HCT116 (cell line): Measurements from ENCODE around the gene MYADML2. TPM values are rescaled to one million over a fixed set of nuclear protein-coding genes. Genes with fewer than 3 reads are reported as not detected.

ENCODE experiments used
- ATAC-seq: fragments of 200-7000 bp; cut with Tn5 transposase; 2 replicates; pipeline ENCODE4 v1.9.1; 2020; ENCODE audit warnings: mild to moderate bottlenecking, moderate library complexity
- BruUV-seq: library from RNA; stranded (reverse); fragments of 400-500 nt; replicated peaks from 2 replicates; lab custom pipeline; 2021; lab: Mats Ljungman, UMichigan
- CTCF ChIA-PET: fragments of 300-600 bp; sonication (Branson Sonifier 250); formaldehyde crosslinking; loops from one replicate; lab custom pipeline; 2021; ENCODE audit warnings: antibody characterized with exemption; lab: Charles Lee
- POLR2A ChIA-PET: fragments of 300-600, 350-600 bp; sonication (Branson Sonifier 250); formaldehyde crosslinking; loops from one replicate; lab custom pipeline; 2021; ENCODE audit warnings: antibody characterized with exemption; lab: Charles Lee
- RAD21 ChIA-PET, 2 experiments: fragments of 300-600 bp; sonication (Branson Sonifier 250); formaldehyde crosslinking; loops; one replicate each; lab custom pipeline; 2023; ENCODE audit warnings: low total read pairs in 2 of 2; ENCODE audit not compliant: uncharacterized antibody in 2 of 2, unreplicated experiment in 2 of 2, low non-redundant PET in 1 of 2; lab: Charles Lee
- DNase-seq: peaks from one replicate; pipeline ENCODE4 v3.0.0-alpha.2; 2010; ENCODE audit warnings: low read depth, low spot score
- H2AFZ ChIP-seq: fragments of 200-600 bp; shearing (Covaris generic), sonication (generic); 2 replicates; pipeline ENCODE4 v1.6.1; 2017; ENCODE audit warnings: low read depth, mixed run types, mixed read lengths, antibody characterized with exemption, low read length; ENCODE audit not compliant: poor library complexity, severe bottlenecking
- H3K27ac ChIP-seq: 2 replicates; pipeline ENCODE4 v1.5.1; 2012; ENCODE audit warnings: low read depth, low read length
- H3K27me3 ChIP-seq: fragments of 200-600 bp; sonication (generic); 2 replicates; pipeline ENCODE4 v1.6.1; 2016; ENCODE audit warnings: mixed run types, low read length, mixed read lengths; ENCODE audit not compliant: insufficient read depth
- H3K36me3 ChIP-seq, 2 experiments: fragments of 200-500 bp in 1 of 2; fragments of 200-600 bp in 1 of 2; sonication (Bioruptor generic) in 1 of 2; sonication (generic) in 1 of 2; 2 replicates each; pipeline versions ENCODE4 v1.5.1 to v1.6.1; 2014 to 2016; ENCODE audit warnings: low read length in 2 of 2, inconsistent platforms in 1 of 2, mixed read lengths in 1 of 2, mixed run types in 1 of 2; ENCODE audit not compliant: insufficient read depth in 2 of 2, control insufficient read depth in 1 of 2
- H3K4me1 ChIP-seq, 2 experiments: fragments of 200-600 bp in 1 of 2; sonication (generic) in 1 of 2; 2 replicates each; pipeline versions ENCODE4 v1.5.1 to v1.6.1; 2012 to 2017; ENCODE audit warnings: low read length in 2 of 2, inconsistent platforms in 1 of 2, mild to moderate bottlenecking in 1 of 2, mixed read lengths in 1 of 2, mixed run types in 1 of 2, moderate library complexity in 1 of 2; ENCODE audit not compliant: insufficient read depth in 2 of 2, control insufficient read depth in 1 of 2
- H3K4me2 ChIP-seq: fragments of 200-600 bp; sonication (generic); 2 replicates; pipeline ENCODE4 v1.6.1; 2017; ENCODE audit warnings: mixed run types, low read length, mixed read lengths
- H3K4me3 ChIP-seq, 2 experiments: fragments of 200-600 bp in 1 of 2; sonication (generic) in 1 of 2; replicated peaks in 1 of 2; 2 replicates each; pipeline ENCODE4 v1.5.1; 2011 to 2016; ENCODE audit warnings: low read length in 2 of 2, control low read depth in 1 of 2, low read depth in 1 of 2, mild to moderate bottlenecking in 1 of 2, mixed read lengths in 1 of 2, mixed run types in 1 of 2
- H3K79me2 ChIP-seq: fragments of 200-600 bp; sonication (generic); 2 replicates; pipeline ENCODE4 v1.6.1; 2017; ENCODE audit warnings: mild to moderate bottlenecking, mixed run types, low read length, moderate library complexity, mixed read lengths; ENCODE audit not compliant: insufficient read depth
- H3K9ac ChIP-seq: fragments of 200-600 bp; sonication (generic); 2 replicates; pipeline ENCODE4 v1.6.1; 2016; ENCODE audit warnings: low read length, mixed read lengths
- H3K9me2 ChIP-seq: fragments of 200-600 bp; sonication (generic), shearing (Covaris generic); 2 replicates; pipeline ENCODE4 v1.6.1; 2017; ENCODE audit warnings: mixed run types, mild to moderate bottlenecking, moderate library complexity; ENCODE audit not compliant: insufficient read depth
- H3K9me3 ChIP-seq, 2 experiments: fragments of 200-500 bp in 1 of 2; fragments of 200-600 bp in 1 of 2; sonication (Bioruptor generic) in 1 of 2; sonication (generic) in 1 of 2; 2 replicates each; pipeline ENCODE4 v1.6.1; 2014 to 2017; ENCODE audit warnings: low read length in 2 of 2, mixed read lengths in 2 of 2, inconsistent platforms in 1 of 2, low read depth in 1 of 2, mild to moderate bottlenecking in 1 of 2, mixed run types in 1 of 2, moderate library complexity in 1 of 2; ENCODE audit not compliant: control insufficient read depth in 1 of 2, insufficient read depth in 1 of 2
- H4K20me1 ChIP-seq: fragments of 200-600 bp; sonication (generic), shearing (Covaris generic); 2 replicates; pipeline ENCODE4 v1.6.1; 2017; ENCODE audit warnings: mixed run types, mild to moderate bottlenecking, moderate library complexity; ENCODE audit not compliant: insufficient read depth
- CBX3 ChIP-seq: IDR thresholded peaks from 2 replicates; pipeline ENCODE4 v1.6.1; 2012; ENCODE audit warnings: low read depth
- EGR1 ChIP-seq: IDR thresholded peaks from 2 replicates; pipeline ENCODE4 v1.6.1; 2012; ENCODE audit warnings: low read depth
- JUND ChIP-seq: IDR thresholded peaks from 2 replicates; pipeline ENCODE4 v1.6.1; 2012
- REST ChIP-seq: IDR thresholded peaks from 2 replicates; pipeline ENCODE4 v1.6.1; 2012; ENCODE audit warnings: low read depth
- SP1 ChIP-seq: IDR thresholded peaks from 2 replicates; pipeline ENCODE4 v1.6.1; 2012; ENCODE audit warnings: low read depth
- TCF7L2 ChIP-seq: IDR thresholded peaks from 2 replicates; pipeline ENCODE4 v1.7.0; 2011; ENCODE audit warnings: borderline replicate concordance, inconsistent platforms; ENCODE audit not compliant: insufficient read depth, insufficient read length; ENCODE audit errors: extremely low read depth
- ZNF274 ChIP-seq: fragments of 200-500 bp; sonication (Bioruptor generic); IDR thresholded peaks from 2 replicates; pipeline ENCODE4 v1.6.1; 2014; ENCODE audit warnings: mild to moderate bottlenecking, low read depth, low read length, inconsistent platforms
- intact Hi-C: fragments of 100-400 bp; cut with micrococcal nuclease; formaldehyde crosslinking; loops from 2 replicates; pipeline ENCODE4 v1.10.0; 2022
- total RNA-seq: library from RNA; stranded (reverse); gene quantifications from one replicate; pipeline ENCODE4 v1.2.1, GENCODE V29; 2021; ENCODE audit not compliant: unreplicated experiment

The MYADML2 gene
- total RNA-seq, 1 experiment from 2014 or later = not detected

GRCh38 chr17:81939881-81940385, 7.1 kb downstream of the MYADML2 start:
- no peak for DNase-seq
- no peak overlapping the region for H2AFZ ChIP-seq
- CTCF ChIA-PET = no interaction called here
- peaks cover 4 to 26% of the 10 kb centered on the region in 2 experiments; a peak in 3 of 4 replicates for H3K4me1 ChIP-seq
- no peaks in the 10 kb centered on the region for H3K9me3 ChIP-seq
- peaks cover under 1 to 10% of the 10 kb centered on the region in 2 experiments; a peak in 1 of 4 replicates for H3K36me3 ChIP-seq
- no peak overlapping the region for H3K27ac ChIP-seq
- H3K9ac ChIP-seq = no peak overlapping the region
- RAD21 ChIA-PET = no interaction called here
- no peak overlapping the region for H3K4me2 ChIP-seq
- ATAC-seq = no peak
- POLR2A ChIA-PET = no interaction called here
- BruUV-seq = no TSS peak
- H3K4me3 ChIP-seq = no peak overlapping the region
- H3K9me2 ChIP-seq = no peaks in the 10 kb centered on the region
- TF ChIP-seq JUND (no peak), TCF7L2 (no peak), SP1 (no peak), EGR1 (no peak)
- H3K79me2 ChIP-seq = peaks cover 17% of the 10 kb centered on the region
- intact Hi-C loops = no loop called here
- H4K20me1 ChIP-seq = no peaks in the 10 kb centered on the region
- H3K27me3 ChIP-seq = no peaks in the 10 kb centered on the region

GRCh38 chr17:81939218-81939617, 7.8 kb downstream of the MYADML2 start:
- H3K27ac ChIP-seq = no peak overlapping the region; the same call in 1 of the 2 replicates
- ATAC-seq = no peak
- peaks cover 3 to 17% of the 10 kb centered on the region in 2 experiments; a peak in 2 of 4 replicates for H3K36me3 ChIP-seq
- H3K79me2 ChIP-seq = peaks cover 17% of the 10 kb centered on the region
- TF ChIP-seq ZNF274 = no peak
- TF ChIP-seq REST = no peak
- no peak for TF ChIP-seq CBX3
- peaks cover 4 to 26% of the 10 kb centered on the region in 2 experiments; a peak in 3 of 4 replicates for H3K4me1 ChIP-seq
- no TSS peak for BruUV-seq
- POLR2A ChIA-PET = interaction anchor here (0.9 to 1.5 kb wide), 2 partner anchors 10 to 84 kb away, joined by 3 to 4 read pairs; partner anchors contain the start of genes CENPX and LRRC45
- no peaks in the 10 kb centered on the region for H4K20me1 ChIP-seq
- no peak overlapping the region for H3K9ac ChIP-seq
- intact Hi-C loops = no loop called here
- CTCF ChIA-PET = no interaction called here
- no peak overlapping the region for H3K4me2 ChIP-seq
- RAD21 ChIA-PET = no interaction called here
- H3K4me3 ChIP-seq = no peak overlapping the region
- no peak overlapping the region for H2AFZ ChIP-seq
- H3K27me3 ChIP-seq = no peaks in the 10 kb centered on the region
- DNase-seq = no peak
- no peaks in the 10 kb centered on the region for H3K9me2 ChIP-seq
- no peaks in the 10 kb centered on the region for H3K9me3 ChIP-seq
